OCI-LY1 (cell line): ENCODE measurements around the gene CDH2.

Experiments
- CTCF ChIP-seq: fragments of 200-600 bp; sonication (generic), shearing (Covaris generic); IDR thresholded peaks from 2 replicates; pipeline ENCODE4 v1.5.1; 2017; ENCODE audit warnings: mild to moderate bottlenecking, antibody characterized with exemption, low read length, moderate library complexity, mixed read lengths
- EZH2 ChIP-seq: fragments of 200-600 bp; sonication (generic), shearing (Covaris generic); IDR thresholded peaks from 2 replicates; pipeline ENCODE4 v1.8.0; 2017; ENCODE audit warnings: borderline replicate concordance, mixed run types, mild to moderate bottlenecking, antibody characterized with exemption, low read length, moderate library complexity, mixed read lengths

- no peak for TF ChIP-seq CTCF
- TF ChIP-seq EZH2 = no peak
Observed at GRCh38 chr18:28176698-28176947, 307 bp downstream of the CDH2 start.
